ENCODE results near the gene DIP2C.
"Not testable (repeated sequence)": the region's sequence is repeated elsewhere in the genome, so short reads cannot be mapped to it uniquely, and the experiment has no call there.

Gene DIP2C

GRCh38 chr10:361203-362081 is 328.0 kb downstream of the DIP2C start:
- DNase-seq, result peak; percentile 51

GRCh38 chr10:360653-361052 is 328.8 kb downstream of the DIP2C start:
- peak; percentile 46 for DNase-seq

GRCh38 chr10:359762-360161 is 329.7 kb downstream of the DIP2C start:
- DNase-seq, result no peak

GRCh38 chr10:359093-359492 is 330.4 kb downstream of the DIP2C start:
- no peak for DNase-seq

- no peak for DNase-seq
Measured at GRCh38 chr10:357201-357950, 332.1 kb downstream of the DIP2C start.

GRCh38 chr10:356452-356851 is 333.0 kb downstream of the DIP2C start:
- no peak for DNase-seq

- DNase-seq, result no peak
Measured at GRCh38 chr10:354901-355617, 334.4 kb downstream of the DIP2C start.

GRCh38 chr10:352476-353235 is 336.8 kb downstream of the DIP2C start:
- DNase-seq, result no peak

- no peak for DNase-seq
Measured at GRCh38 chr10:351770-352334, 337.6 kb downstream of the DIP2C start.

- no peak for DNase-seq
Measured at GRCh38 chr10:350981-351501, 338.4 kb downstream of the DIP2C start.

- no peak for DNase-seq
Measured at GRCh38 chr10:349081-349480, 340.4 kb downstream of the DIP2C start.

GRCh38 chr10:348456-348855 is 341.0 kb downstream of the DIP2C start:
- no peak for DNase-seq

GRCh38 chr10:347774-348173 is 341.7 kb downstream of the DIP2C start:
- not testable (repeated sequence) for DNase-seq

GRCh38 chr10:347190-347589 is 342.3 kb downstream of the DIP2C start:
- DNase-seq, result not testable (repeated sequence)

GRCh38 chr10:344582-345200 is 344.8 kb downstream of the DIP2C start:
- no peak for DNase-seq

GRCh38 chr10:343231-344220 is 345.9 kb downstream of the DIP2C start:
- DNase-seq, result no peak

- DNase-seq, result no peak
Measured at GRCh38 chr10:341081-341740, 348.3 kb downstream of the DIP2C start.

- no peak for DNase-seq
Measured at GRCh38 chr10:340646-341045, 348.8 kb downstream of the DIP2C start.

- no peak for DNase-seq
Measured at GRCh38 chr10:339038-339391, 350.5 kb downstream of the DIP2C start.
